T-cell (primary cell): Measurements from ENCODE around the gene SH2D2A. TPM values are rescaled to one million over a fixed set of nuclear protein-coding genes. Genes with fewer than 3 reads are reported as not detected.

Experiments
- total RNA-seq, 35 experiments: library from RNA in 6 of 35; stranded (reverse) in 6 of 35; fragments of 120-200 nt in 1 of 35; gene quantifications; one replicate each; pipeline versions ENCODE4 v1.2.1 to v1.2.4 and lab custom pipeline; 2013 to 2026

Gene SH2D2A
- total RNA-seq, 5 donors from 2014 or later (not counting 1 experiment from before 2014, with no cell fraction given): 42.8 to 110 (median 66.8) TPM

Other genes starting within 250 kb of the SH2D2A start
- under 1 TPM in 4 of 5 donors, not detected in 1; 0.13 to 0.19 (median 0.18) TPM for gene IQGAP3, start 244.3 kb downstream of the SH2D2A start, total RNA-seq
- 10 to 100 TPM in 4 of 5 donors, 1 to 10 TPM in 1; 9.9 to 43.6 (median 16.4) TPM for gene TTC24, start 237.1 kb downstream of the SH2D2A start, total RNA-seq
- 10 to 100 TPM; 32.4 to 47.7 (median 41.7) TPM for gene NAXE, start 225.1 kb downstream of the SH2D2A start, total RNA-seq
- 10 to 100 TPM; 34.3 to 41.6 (median 40.6) TPM for gene GPATCH4, start 215.4 kb downstream of the SH2D2A start, total RNA-seq
- under 1 TPM in 1 of 5 donors, not detected in 4; 0.33 TPM for gene HAPLN2, start 197.4 kb downstream of the SH2D2A start, total RNA-seq
- gene BCAN, start 174.7 kb downstream of the SH2D2A start, total RNA-seq: not detected
- under 1 TPM in 3 of 5 donors, not detected in 2; 0.10 to 0.35 (median 0.25) TPM for gene NES, start 139.4 kb downstream of the SH2D2A start, total RNA-seq
- gene CRABP2, start 111.3 kb downstream of the SH2D2A start, total RNA-seq: 1 to 10 TPM in 4 of 5 donors, under 1 TPM in 1; 0.76 to 3.6 (median 1.6) TPM
- gene METTL25B, start 88.4 kb downstream of the SH2D2A start, total RNA-seq: 10 to 100 TPM; 13.0 to 36.1 (median 32.3) TPM
- gene ISG20L2, start 88.1 kb downstream of the SH2D2A start, total RNA-seq: 10 to 100 TPM; 35.3 to 63.7 (median 44.3) TPM
- 10 to 100 TPM; 23.8 to 66.6 (median 52.6) TPM for gene MRPL24, start 75.8 kb downstream of the SH2D2A start, total RNA-seq
- gene HDGF, start 65.2 kb downstream of the SH2D2A start, total RNA-seq: 100 to 1,000 TPM in 2 of 5 donors, 10 to 100 TPM in 3; 72.9 to 108 (median 90.3) TPM
- 10 to 100 TPM; 55.3 to 67.7 (median 65.4) TPM for gene PRCC, start 49.3 kb downstream of the SH2D2A start, total RNA-seq
- under 1 TPM in 1 of 5 donors, not detected in 4; 0.07 TPM for gene INSRR, start 42.3 kb upstream of the SH2D2A start, total RNA-seq
- 1 to 10 TPM in 1 of 5 donors, under 1 TPM in 4; 0.36 to 1.2 (median 0.60) TPM for gene NTRK1, start 44.0 kb upstream of the SH2D2A start, total RNA-seq
- under 1 TPM; 0.09 to 0.67 (median 0.28) TPM for gene PEAR1, start 76.9 kb upstream of the SH2D2A start, total RNA-seq
- gene LRRC71, start 103.8 kb upstream of the SH2D2A start, total RNA-seq: not detected
- 10 to 100 TPM; 20.7 to 34.6 (median 34.1) TPM for gene ARHGEF11, start 228.9 kb upstream of the SH2D2A start, total RNA-seq